ENCODE results near the gene MAGI1. TPM values are rescaled to one million over a fixed set of nuclear protein-coding genes. Genes with fewer than 3 reads are reported as not detected.

Gene MAGI1
- total RNA-seq, 1 experiment from 2014 or later: 38.6 TPM

GRCh38 chr3:65748326-65748725 is 290.4 kb downstream of the MAGI1 start (continued):
- no peak for TF ChIP-seq ZBTB33 (IDR thresholded peaks at IDR 0.05; ENCODE audit: extremely low read depth, insufficient replicate concordance, low read length)

- Histone ChIP-seq H3K9ac (ENCODE audit: low read length) (no peak overlapping the region), H3K4me1 (ENCODE audit: control insufficient read depth in 1 of 2, insufficient read depth in 2 of 2, low read length in 2 of 2) (no peaks in the 10 kb centered on the region), H3K79me2 (ENCODE audit: insufficient read depth, low read length) (no peaks in the 10 kb centered on the region), H3K27ac (ENCODE audit: low read depth, low read length) (no peak overlapping the region), H2AFZ (ENCODE audit: low read depth, low read length, poor library complexity, severe bottlenecking) (no peak overlapping the region), H3K9me3 (ENCODE audit: control insufficient read depth in 1 of 2, insufficient read depth in 1 of 2, low read depth in 1 of 2, low read length in 2 of 2) (no peaks in the 10 kb centered on the region), H3K9me2 (ENCODE audit: insufficient read depth) (no peaks in the 10 kb centered on the region), H3K36me3 (ENCODE audit: control insufficient read depth in 1 of 2, insufficient read depth in 2 of 2, low read length in 2 of 2) (no peaks in the 10 kb centered on the region), H3K4me3 (replicated peaks in 1 of 2; ENCODE audit: low read depth in 1 of 2, low read length in 2 of 2) (no peak overlapping the region), H3K27me3 (ENCODE audit: insufficient read depth, low read length) (no peaks in the 10 kb centered on the region), H4K20me1 (ENCODE audit: insufficient read depth) (no peaks in the 10 kb centered on the region; the same call in 1 of the 2 replicates), H3K4me2 (ENCODE audit: low read length) (no peak overlapping the region)
- DNase-seq (ENCODE audit: low read depth, low spot score) (no peak), ATAC-seq (no peak)
- intact Hi-C loops (cut with micrococcal nuclease): no loop called here
- no TSS peak for BruUV-seq (replicated peaks)
- ChIA-PET RAD21 (ENCODE audit: low non-redundant PET in 1 of 2, low total read pairs in 2 of 2, uncharacterized antibody in 2 of 2, unreplicated experiment in 2 of 2) (no interaction called here), CTCF (no interaction called here), POLR2A (no interaction called here)
- TF ChIP-seq EZH2phosphoT487 (IDR thresholded peaks at IDR 0.05; ENCODE audit: borderline replicate concordance) (no peak), SRF (IDR thresholded peaks at IDR 0.05; ENCODE audit: low read depth) (no peak), POLR2A (IDR thresholded peaks at IDR 0.05; ENCODE audit: borderline replicate concordance, extremely low read depth, insufficient read depth, insufficient read length) (no peak), ZFX (IDR thresholded peaks at IDR 0.05) (no peak), SP1 (IDR thresholded peaks at IDR 0.05; ENCODE audit: low read depth) (no peak), REST (IDR thresholded peaks at IDR 0.05; ENCODE audit: low read depth) (no peak), ZNF274 (IDR thresholded peaks at IDR 0.05; ENCODE audit: low read depth, low read length) (no peak), CTCF (IDR thresholded peaks at IDR 0.05 in 2 of 3, conservative IDR thresholded peaks at IDR 0.05 in 1 of 3; ENCODE audit: borderline replicate concordance in 1 of 3, insufficient read depth in 1 of 3, low read depth in 2 of 3, low read length in 2 of 3) (no peak), CEBPB (IDR thresholded peaks at IDR 0.05; ENCODE audit: low read depth) (no peak), EGR1 (IDR thresholded peaks at IDR 0.05; ENCODE audit: low read depth) (no peak), CBX3 (IDR thresholded peaks at IDR 0.05; ENCODE audit: low read depth) (no peak), ZBTB33 (IDR thresholded peaks at IDR 0.05; ENCODE audit: extremely low read depth, insufficient replicate concordance, low read length) (no peak), ATF3 (IDR thresholded peaks at IDR 0.05) (no peak), YY1 (IDR thresholded peaks at IDR 0.05; ENCODE audit: extremely low read depth, insufficient replicate concordance, low read depth, low read length) (no peak), ELF1 (IDR thresholded peaks at IDR 0.05; ENCODE audit: borderline replicate concordance, low read depth) (no peak), EZH2 (IDR thresholded peaks at IDR 0.05) (no peak)
Measured at GRCh38 chr3:65746848-65747247, 291.9 kb downstream of the MAGI1 start.
